Adrenal gland (tissue), 5 donors: Measurements from ENCODE around the gene CRNKL1.

ENCODE experiments used
- POLR2A ChIP-seq, 2 donors: fragments of 450-650 bp; IDR thresholded peaks; one replicate each; pipeline ENCODE4 v1.6.1; 2017; ENCODE audit warnings: antibody characterized with exemption in 2 of 2, mild to moderate bottlenecking in 2 of 2, moderate library complexity in 1 of 2
- TF ChIP-seq, protein P1 (sequence below), 6 experiments: fragments of 450-650 bp in 4 of 6; fragments of 200-600 bp in 2 of 6; sonication (generic) in 1 of 6; IDR thresholded peaks; 1 replicate in 5 of 6; 2 replicates in 1 of 6; pipeline versions ENCODE4 v1.5.1 to v1.8.0; 2016 to 2021; ENCODE audit warnings: antibody characterized with exemption in 6 of 6, mild to moderate bottlenecking in 2 of 6, moderate library complexity in 1 of 6
- donor health status: DM: no; HTN: no; CAD: no.

DNA sequence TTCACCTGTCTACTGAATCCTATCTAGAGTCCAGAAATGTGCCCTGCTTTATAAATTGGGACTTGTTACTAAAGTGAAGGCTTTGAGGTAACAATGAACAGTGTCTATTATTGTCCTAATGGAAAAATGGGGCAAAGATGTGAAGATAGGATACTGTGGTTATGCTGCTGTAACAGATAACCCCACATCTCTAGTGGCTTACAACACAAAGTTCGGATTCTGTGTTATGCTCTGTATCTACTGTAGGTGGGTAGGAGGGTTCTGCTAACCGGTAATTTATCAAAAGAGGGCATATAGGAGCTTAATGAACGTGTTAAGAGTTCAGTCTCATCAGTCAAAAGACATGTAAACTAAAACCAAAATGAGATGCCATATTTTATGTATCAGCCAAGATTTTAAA lies 28.9 kb downstream of the CRNKL1 start:
- TF ChIP-seq, protein P1, sequence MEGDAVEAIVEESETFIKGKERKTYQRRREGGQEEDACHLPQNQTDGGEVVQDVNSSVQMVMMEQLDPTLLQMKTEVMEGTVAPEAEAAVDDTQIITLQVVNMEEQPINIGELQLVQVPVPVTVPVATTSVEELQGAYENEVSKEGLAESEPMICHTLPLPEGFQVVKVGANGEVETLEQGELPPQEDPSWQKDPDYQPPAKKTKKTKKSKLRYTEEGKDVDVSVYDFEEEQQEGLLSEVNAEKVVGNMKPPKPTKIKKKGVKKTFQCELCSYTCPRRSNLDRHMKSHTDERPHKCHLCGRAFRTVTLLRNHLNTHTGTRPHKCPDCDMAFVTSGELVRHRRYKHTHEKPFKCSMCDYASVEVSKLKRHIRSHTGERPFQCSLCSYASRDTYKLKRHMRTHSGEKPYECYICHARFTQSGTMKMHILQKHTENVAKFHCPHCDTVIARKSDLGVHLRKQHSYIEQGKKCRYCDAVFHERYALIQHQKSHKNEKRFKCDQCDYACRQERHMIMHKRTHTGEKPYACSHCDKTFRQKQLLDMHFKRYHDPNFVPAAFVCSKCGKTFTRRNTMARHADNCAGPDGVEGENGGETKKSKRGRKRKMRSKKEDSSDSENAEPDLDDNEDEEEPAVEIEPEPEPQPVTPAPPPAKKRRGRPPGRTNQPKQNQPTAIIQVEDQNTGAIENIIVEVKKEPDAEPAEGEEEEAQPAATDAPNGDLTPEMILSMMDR (IDR thresholded peaks at IDR 0.05), result no peak
- no peak for TF ChIP-seq POLR2A (IDR thresholded peaks at IDR 0.05)
